NAMALWA (cell line): ENCODE results near the gene EMD.

Experiments used
- DNase-seq: peaks from one replicate; pipeline ENCODE4 v3.0.0-alpha.2; 2015; ENCODE audit warnings: low spot score

EMD gene

GRCh38 chrX:154355094-154355775 lies 23.9 kb upstream of the EMD start:
- no peak for DNase-seq

GRCh38 chrX:154355776-154356140 lies 23.3 kb upstream of the EMD start:
- no peak for DNase-seq

GRCh38 chrX:154356596-154356995 lies 22.5 kb upstream of the EMD start:
- DNase-seq: no peak

GRCh38 chrX:154357205-154357604 lies 21.9 kb upstream of the EMD start:
- no peak for DNase-seq

GRCh38 chrX:154358011-154358410 lies 21.1 kb upstream of the EMD start:
- DNase-seq: no peak

GRCh38 chrX:154358829-154359228 lies 20.3 kb upstream of the EMD start:
- DNase-seq: no peak

- no peak for DNase-seq
These were observed 19.5 kb upstream of the EMD start for GRCh38 chrX:154359362-154360154.

GRCh38 chrX:154360155-154360713 lies 18.9 kb upstream of the EMD start:
- DNase-seq: no peak

- DNase-seq: no peak
These were observed 16.9 kb upstream of the EMD start for GRCh38 chrX:154362085-154362742.

GRCh38 chrX:154363706-154364439 lies 15.2 kb upstream of the EMD start:
- DNase-seq: no peak

- no peak for DNase-seq
These were observed 14.0 kb upstream of the EMD start for GRCh38 chrX:154365052-154365600.

- DNase-seq: no peak
These were observed 13.0 kb upstream of the EMD start for GRCh38 chrX:154365997-154366665.

- DNase-seq: no peak
These were observed 12.4 kb upstream of the EMD start for GRCh38 chrX:154366666-154367055.

- DNase-seq: no peak
These were observed 11.4 kb upstream of the EMD start for GRCh38 chrX:154367474-154368308.

- DNase-seq: peak; percentile 49
These were observed 10.3 kb upstream of the EMD start for GRCh38 chrX:154368630-154369448.

- peak; percentile 39 for DNase-seq
These were observed 9.4 kb upstream of the EMD start for GRCh38 chrX:154369449-154370299.

GRCh38 chrX:154370300-154371016 lies 8.6 kb upstream of the EMD start:
- DNase-seq: no peak
